Hepatocyte (in vitro differentiated cells): Measurements from ENCODE around the gene TDRD5. TPM values are rescaled to one million over a fixed set of nuclear protein-coding genes. Genes with fewer than 3 reads are reported as not detected.

Source experiments
- DNase-seq: peaks from one replicate; pipeline ENCODE4 v3.0.0-alpha.2; 2016; ENCODE audit warnings: low spot score
- H2AFZ ChIP-seq: fragments of 200-600 bp; sonication (generic); 2 replicates; pipeline ENCODE4 v1.6.0; 2016; ENCODE audit warnings: antibody characterized with exemption, mild to moderate bottlenecking
- H3K27ac ChIP-seq: fragments of 200-600 bp; sonication (generic); 2 replicates; pipeline ENCODE4 v1.5.1; 2016; ENCODE audit warnings: mild to moderate bottlenecking
- H3K27me3 ChIP-seq: fragments of 200-600 bp; sonication (generic); 2 replicates; pipeline ENCODE4 v1.6.1; 2016
- H3K36me3 ChIP-seq: fragments of 200-600 bp; sonication (generic); replicated peaks from 2 replicates; pipeline ENCODE4 v1.5.1; 2016; ENCODE audit warnings: low read depth; ENCODE audit not compliant: insufficient read depth
- H3K4me1 ChIP-seq: fragments of 200-600 bp; sonication (generic); 2 replicates; pipeline ENCODE4 v1.5.1; 2016; ENCODE audit warnings: mild to moderate bottlenecking, moderate library complexity; ENCODE audit not compliant: insufficient read depth
- H3K4me2 ChIP-seq: fragments of 200-600 bp; sonication (generic); 2 replicates; pipeline ENCODE4 v1.6.0; 2016
- H3K4me3 ChIP-seq: fragments of 200-600 bp; sonication (generic); 2 replicates; pipeline ENCODE4 v1.5.1; 2016; ENCODE audit warnings: mild to moderate bottlenecking
- H3K79me2 ChIP-seq: fragments of 200-600 bp; sonication (generic); 2 replicates; pipeline ENCODE4 v1.6.0; 2017; ENCODE audit warnings: mild to moderate bottlenecking
- H3K9me2 ChIP-seq: fragments of 200-600 bp; sonication (generic); replicated peaks from 2 replicates; pipeline ENCODE4 v1.6.0; 2017; ENCODE audit warnings: mild to moderate bottlenecking; ENCODE audit not compliant: insufficient read depth
- H3K9me3 ChIP-seq: fragments of 200-600 bp; sonication (generic); 2 replicates; pipeline ENCODE4 v1.5.1; 2016; ENCODE audit warnings: low read depth, mild to moderate bottlenecking
- H4K20me1 ChIP-seq: fragments of 200-600 bp; sonication (generic); 2 replicates; pipeline ENCODE4 v1.6.0; 2016; ENCODE audit warnings: mild to moderate bottlenecking; ENCODE audit not compliant: insufficient read depth, poor library complexity, severe bottlenecking
- CTCF ChIP-seq: fragments of 200-600 bp; sonication (generic); IDR thresholded peaks from 2 replicates; pipeline ENCODE4 v1.5.1; 2016; ENCODE audit warnings: antibody characterized with exemption, mild to moderate bottlenecking; ENCODE audit not compliant: poor library complexity
- EZH2 ChIP-seq: fragments of 200-600 bp; sonication (generic); IDR thresholded peaks from 2 replicates; pipeline ENCODE4 v1.6.1; 2016; ENCODE audit warnings: antibody characterized with exemption, mild to moderate bottlenecking, borderline replicate concordance
- EZH2phosphoT487 ChIP-seq: fragments of 200-600 bp; sonication (generic); IDR thresholded peaks from one replicate; pipeline ENCODE4 v1.6.1; 2018; ENCODE audit warnings: antibody characterized with exemption, mild to moderate bottlenecking, low read depth, moderate library complexity; ENCODE audit not compliant: unreplicated experiment, severe bottlenecking
- WGBS: methylation state at CpG from one replicate; pipeline ENCODE4 v1.1.6; 2016; ENCODE audit warnings: low lambda C conversion rate; ENCODE audit errors: missing lambda C conversion rate; 5-methylcytosine and 5-hydroxymethylcytosine counted together
- polyA plus RNA-seq: library from polyadenylated mRNA; unstranded; fragments of >200 nt; fragmentation: Nextera tagmentation; extraction: Ambion mirVana; gene quantifications from 2 replicates; pipeline ENCODE4 v1.2.1, GENCODE V29; 2016
- total RNA-seq: library from RNA; depleted of rRNA; stranded (reverse); fragments of >200 nt; gene quantifications from 2 replicates; pipeline ENCODE4 v1.2.3, GENCODE V29; 2014

Gene TDRD5
- total and polyA plus RNA-seq, 2 experiments from 2014 or later: not detected

GRCh38 chr1:179707406-179707805, 115.8 kb downstream of the TDRD5 start:
- TF ChIP-seq CTCF: no peak
- no peak for TF ChIP-seq EZH2
- TF ChIP-seq EZH2phosphoT487: no peak
- no peaks in the 10 kb centered on the region for H3K27me3 ChIP-seq
- H3K4me2 ChIP-seq: no peak overlapping the region
- no peaks in the 10 kb centered on the region for H3K4me1 ChIP-seq
- H3K27ac ChIP-seq: no peak overlapping the region
- H3K9me3 ChIP-seq: no peaks in the 10 kb centered on the region
- H3K79me2 ChIP-seq: no peaks in the 10 kb centered on the region
- H3K9me2 ChIP-seq: no peaks in the 10 kb centered on the region
- WGBS: 58% methylated on average over 2 of the region's 2 CpGs
- H2AFZ ChIP-seq: no peak overlapping the region
- H3K4me3 ChIP-seq: no peak overlapping the region
- no peaks in the 10 kb centered on the region for H3K36me3 ChIP-seq
- no peak for DNase-seq
- H4K20me1 ChIP-seq: no peaks in the 10 kb centered on the region

- Histone ChIP-seq H3K79me2 (no peaks in the 10 kb centered on the region), H3K9me2 (no peaks in the 10 kb centered on the region), H2AFZ (no peak overlapping the region), H3K4me1 (no peaks in the 10 kb centered on the region), H3K4me3 (no peak overlapping the region), H3K9me3 (no peaks in the 10 kb centered on the region), H3K4me2 (no peak overlapping the region), H3K27ac (no peak overlapping the region), H3K36me3 (no peaks in the 10 kb centered on the region), H3K27me3 (no peaks in the 10 kb centered on the region), H4K20me1 (no peaks in the 10 kb centered on the region)
- TF ChIP-seq EZH2 (no peak), EZH2phosphoT487 (no peak), CTCF (no peak)
- no peak for DNase-seq
- WGBS: 91% methylated on average over 6 of the region's 6 CpGs
Measured at GRCh38 chr1:179708434-179709195, 117.0 kb downstream of the TDRD5 start.

GRCh38 chr1:179709841-179710329, 118.3 kb downstream of the TDRD5 start:
- Histone ChIP-seq H3K27ac (no peak overlapping the region), H3K4me2 (no peak overlapping the region), H3K4me1 (no peaks in the 10 kb centered on the region), H3K4me3 (no peak overlapping the region), H3K79me2 (no peaks in the 10 kb centered on the region), H3K36me3 (no peaks in the 10 kb centered on the region), H3K9me2 (no peaks in the 10 kb centered on the region), H4K20me1 (no peaks in the 10 kb centered on the region), H3K27me3 (no peaks in the 10 kb centered on the region), H3K9me3 (no peaks in the 10 kb centered on the region), H2AFZ (no peak overlapping the region)
- TF ChIP-seq CTCF: no peak
- TF ChIP-seq EZH2phosphoT487: no peak
- no peak for TF ChIP-seq EZH2
- DNase-seq: no peak
- WGBS: 76% methylated on average over 5 of the region's 5 CpGs
